RWPE2 (cell line): ENCODE data around the gene ERVFRD-1.

Experiments
- ATAC-seq: fragments of 200-7000 bp; cut with Tn5 transposase; 3 replicates; pipeline ENCODE4 v1.9.1; 2021; ENCODE audit warnings: low read depth
- DNase-seq: peaks from one replicate; pipeline ENCODE4 v3.0.0-alpha.2; 2020; ENCODE audit warnings: low spot score
- H3K27ac ChIP-seq: fragments of 450-650 bp; 2 replicates; pipeline ENCODE4 v1.5.1; 2017; ENCODE audit warnings: mild to moderate bottlenecking; ENCODE audit not compliant: poor library complexity, severe bottlenecking
- H3K27me3 ChIP-seq: fragments of 250-450 bp; sonication (Bioruptor Pico); 2 replicates; pipeline ENCODE4 v1.5.1; 2021; ENCODE audit warnings: mild to moderate bottlenecking, moderate library complexity; ENCODE audit not compliant: insufficient read depth, poor library complexity, severe bottlenecking
- H3K36me3 ChIP-seq: fragments of 250-450 bp; sonication (Bioruptor Pico); 2 replicates; pipeline ENCODE4 v1.5.1; 2020; ENCODE audit warnings: low read depth, mild to moderate bottlenecking, moderate library complexity
- H3K4me1 ChIP-seq: fragments of 250-450 bp; sonication (Bioruptor Pico); 2 replicates; pipeline ENCODE4 v1.5.1; 2021; ENCODE audit warnings: mild to moderate bottlenecking, moderate library complexity; ENCODE audit not compliant: insufficient read depth, poor library complexity, severe bottlenecking
- H3K4me3 ChIP-seq: fragments of 250-450 bp; sonication (Bioruptor Pico); 2 replicates; pipeline ENCODE4 v1.5.1; 2021; ENCODE audit warnings: mild to moderate bottlenecking, moderate library complexity; ENCODE audit not compliant: severe bottlenecking
- H3K9me3 ChIP-seq: fragments of 250-450 bp; sonication (Bioruptor Pico); 2 replicates; pipeline ENCODE4 v1.5.1; 2021; ENCODE audit warnings: mild to moderate bottlenecking, moderate library complexity; ENCODE audit not compliant: severe bottlenecking
- CTCF ChIP-seq: fragments of 450-650 bp; IDR thresholded peaks from one replicate; pipeline ENCODE4 v1.5.1; 2017; ENCODE audit warnings: mild to moderate bottlenecking, moderate library complexity; ENCODE audit not compliant: poor library complexity, severe bottlenecking

Gene ERVFRD-1

GRCh38 chr6:11097476-11097875 lies 14.0 kb downstream of the ERVFRD-1 start:
- no peak for DNase-seq
- Histone ChIP-seq H3K27ac (no peak overlapping the region), H3K9me3 (peaks cover 3% of the 10 kb centered on the region), H3K27me3 (no peaks in the 10 kb centered on the region), H3K36me3 (peaks cover 22% of the 10 kb centered on the region), H3K4me1 (peaks cover 9% of the 10 kb centered on the region), H3K4me3 (no peak overlapping the region)
- TF ChIP-seq CTCF: no peak
- ATAC-seq: no peak

- Histone ChIP-seq H3K27ac (peak overlapping the region; percentile 74), H3K9me3 (peaks cover 3% of the 10 kb centered on the region), H3K4me3 (no peak overlapping the region), H3K4me1 (peaks cover 9% of the 10 kb centered on the region), H3K36me3 (peaks cover 19% of the 10 kb centered on the region), H3K27me3 (no peaks in the 10 kb centered on the region)
- TF ChIP-seq CTCF: no peak
- DNase-seq (no peak), ATAC-seq (peak; percentile 22; the same call in 1 of the 3 replicates)
Measured at GRCh38 chr6:11096109-11096508, 15.4 kb downstream of the ERVFRD-1 start.

- Histone ChIP-seq H3K36me3 (peaks cover 13% of the 10 kb centered on the region), H3K27ac (peak overlapping the region; percentile 74), H3K4me3 (peak overlapping the region; percentile 99), H3K4me1 (peaks cover 9% of the 10 kb centered on the region), H3K9me3 (no peaks in the 10 kb centered on the region), H3K27me3 (no peaks in the 10 kb centered on the region)
- DNase-seq (no peak), ATAC-seq (no peak)
- no peak for TF ChIP-seq CTCF
Measured at GRCh38 chr6:11094941-11095340, 16.6 kb downstream of the ERVFRD-1 start.

- DNase-seq (peak; percentile 62), ATAC-seq (peak; percentile 44)
- Histone ChIP-seq H3K9me3 (no peaks in the 10 kb centered on the region), H3K27me3 (no peaks in the 10 kb centered on the region), H3K4me1 (peaks cover 9% of the 10 kb centered on the region), H3K36me3 (peaks cover 8% of the 10 kb centered on the region), H3K27ac (peak overlapping the region; percentile 74), H3K4me3 (peak overlapping the region; percentile 99)
- no peak for TF ChIP-seq CTCF
Measured at GRCh38 chr6:11094411-11094851, 17.1 kb downstream of the ERVFRD-1 start.

GRCh38 chr6:11093626-11094410 lies 17.7 kb downstream of the ERVFRD-1 start, which contains the start of gene SMIM13:
Gene SMIM13 (plus strand): TSS chr6:11093834. CDS start chr6:11094314, 480 bp downstream.
- Histone ChIP-seq H3K9me3 (no peaks in the 10 kb centered on the region), H3K27ac (peak within 1 kb of the TSS; percentile 74), H3K4me1 (peaks cover 9% of the 10 kb centered on the region), H3K36me3 (peaks cover 5% of the 10 kb centered on the region), H3K4me3 (peak within 1 kb of the TSS; percentile 99), H3K27me3 (no peaks in the 10 kb centered on the region)
- ATAC-seq: peak; percentile 96
- DNase-seq: peak; percentile 96
- TF ChIP-seq CTCF: peak; percentile 87
